GM19193 (cell line): Measurements from ENCODE around the gene HNF4A.

ENCODE experiments used
- POLR2A ChIP-seq: IDR thresholded peaks from 4 replicates; pipeline ENCODE4 v1.6.1; 2011; ENCODE audit not compliant: insufficient read depth, insufficient read length; ENCODE audit errors: extremely low read depth

The HNF4A gene

DNA sequence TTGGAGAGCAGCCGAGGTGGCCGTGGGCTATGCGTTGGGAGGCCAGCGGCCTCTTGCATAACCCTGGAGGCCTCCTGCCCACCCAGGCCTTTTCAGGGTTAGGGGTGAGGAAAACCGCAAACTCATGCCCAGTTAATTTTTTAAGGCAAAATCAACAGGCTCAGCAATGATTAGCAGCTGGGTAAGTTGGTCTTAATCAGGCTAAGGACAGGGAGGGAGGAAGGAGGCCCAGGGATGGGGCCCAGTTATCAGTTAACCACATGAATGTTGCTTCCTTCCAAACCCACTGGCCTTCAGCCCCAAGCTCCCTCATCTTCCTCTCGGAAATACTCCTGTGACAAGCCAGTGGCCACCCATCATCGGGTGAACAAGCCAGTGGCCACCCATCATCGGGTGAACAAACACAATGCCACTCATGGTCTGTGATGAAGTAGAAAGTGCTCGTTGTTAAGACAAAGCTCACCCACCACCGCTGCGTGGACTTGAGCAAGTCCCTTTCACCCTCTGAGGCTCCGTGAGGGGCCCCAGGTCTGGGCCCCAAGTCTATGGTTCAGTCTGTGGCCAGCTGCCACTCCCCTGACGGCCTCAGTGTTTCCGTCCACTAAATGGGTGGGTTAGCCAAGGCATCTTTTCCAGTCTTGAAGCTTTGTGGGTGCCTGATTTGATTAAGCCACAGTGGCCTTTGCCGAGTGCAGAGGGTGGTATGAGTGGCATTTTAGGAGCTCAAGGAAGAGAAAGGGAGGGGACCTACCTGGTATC is 39.4 kb downstream of the HNF4A start:
- no peak for TF ChIP-seq POLR2A

GRCh38 chr20:44395461-44396340 is 40.2 kb downstream of the HNF4A start:
- no peak for TF ChIP-seq POLR2A

DNA sequence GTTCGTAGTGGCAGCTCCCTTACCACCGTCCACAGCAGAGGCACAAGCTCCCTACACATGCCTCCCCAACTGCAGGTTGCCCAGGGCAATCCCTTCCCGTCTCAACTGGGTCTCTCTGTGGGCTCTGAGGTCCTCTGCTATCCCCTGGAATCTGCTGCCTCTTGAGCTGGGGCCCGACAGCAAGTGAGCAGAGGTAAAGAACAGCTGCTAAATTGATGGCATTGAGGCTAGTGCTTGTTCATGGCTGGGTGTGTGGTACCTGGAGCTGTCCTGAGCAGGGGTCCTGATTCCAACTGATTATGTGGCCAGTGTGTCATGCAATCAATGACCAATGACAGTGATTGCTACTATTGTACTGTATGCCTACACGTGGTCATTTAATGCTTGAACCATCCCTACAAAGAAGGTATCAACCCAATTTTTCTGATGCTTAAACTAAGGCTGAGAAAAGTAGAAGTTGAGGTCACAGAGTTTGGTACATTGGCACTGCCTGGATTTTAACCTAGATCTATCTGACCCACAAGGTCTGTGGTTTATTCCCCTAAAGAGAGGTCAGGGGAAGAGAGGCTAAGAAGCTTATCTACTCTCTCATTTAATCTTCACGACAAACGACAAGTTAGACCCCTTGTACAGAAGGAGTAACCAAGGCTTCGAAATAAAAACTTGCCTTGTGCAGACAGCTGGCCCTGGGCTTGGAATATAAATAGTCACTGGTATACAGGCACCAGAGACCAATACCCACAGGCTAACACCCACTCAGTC is 41.1 kb downstream of the HNF4A start:
- no peak for TF ChIP-seq POLR2A

GRCh38 chr20:44398335-44398734 is 42.8 kb downstream of the HNF4A start:
- TF ChIP-seq POLR2A: no peak

DNA sequence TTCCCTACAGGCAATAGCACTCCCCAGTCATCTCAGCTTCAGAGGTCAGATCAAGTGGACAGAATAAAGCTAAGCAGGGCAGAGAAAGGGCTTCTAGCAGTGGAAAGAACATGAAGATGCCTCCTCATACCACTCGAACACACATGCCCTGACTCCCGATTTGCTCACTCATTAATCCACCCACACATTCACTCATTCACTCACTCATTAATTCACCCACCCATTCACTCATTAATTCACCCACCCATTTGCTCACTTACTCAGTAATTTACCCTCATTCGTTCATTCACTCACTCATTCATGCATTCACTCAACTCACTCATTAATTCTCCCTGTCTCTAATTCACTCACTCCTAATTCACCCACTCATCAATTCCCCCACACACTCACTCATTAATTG is 43.9 kb downstream of the HNF4A start:
- TF ChIP-seq POLR2A: no peak

DNA sequence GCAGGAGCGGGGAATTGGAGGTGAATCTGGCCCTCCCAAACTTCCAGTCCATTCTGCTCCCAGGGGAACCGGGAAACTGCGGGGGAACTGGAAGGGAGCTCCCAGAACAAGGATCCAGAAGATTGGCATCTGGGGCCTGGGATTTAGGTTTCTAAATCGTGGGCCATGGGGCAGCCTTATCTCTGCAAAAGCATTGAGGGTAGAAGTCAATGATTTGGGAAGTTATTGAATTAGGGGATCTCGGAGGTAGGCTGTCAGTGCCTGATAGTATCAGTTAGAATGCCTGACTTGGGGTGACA is 45.1 kb downstream of the HNF4A start:
- TF ChIP-seq POLR2A: no peak

- no peak for TF ChIP-seq POLR2A
Observed at GRCh38 chr20:44400970-44401769, 45.7 kb downstream of the HNF4A start.

- TF ChIP-seq POLR2A: no peak
Observed at GRCh38 chr20:44401770-44402390, 46.4 kb downstream of the HNF4A start.

- no peak for TF ChIP-seq POLR2A
Observed at GRCh38 chr20:44402391-44403193, 47.1 kb downstream of the HNF4A start.

GRCh38 chr20:44403194-44404112 is 48.0 kb downstream of the HNF4A start:
- no peak for TF ChIP-seq POLR2A

DNA sequence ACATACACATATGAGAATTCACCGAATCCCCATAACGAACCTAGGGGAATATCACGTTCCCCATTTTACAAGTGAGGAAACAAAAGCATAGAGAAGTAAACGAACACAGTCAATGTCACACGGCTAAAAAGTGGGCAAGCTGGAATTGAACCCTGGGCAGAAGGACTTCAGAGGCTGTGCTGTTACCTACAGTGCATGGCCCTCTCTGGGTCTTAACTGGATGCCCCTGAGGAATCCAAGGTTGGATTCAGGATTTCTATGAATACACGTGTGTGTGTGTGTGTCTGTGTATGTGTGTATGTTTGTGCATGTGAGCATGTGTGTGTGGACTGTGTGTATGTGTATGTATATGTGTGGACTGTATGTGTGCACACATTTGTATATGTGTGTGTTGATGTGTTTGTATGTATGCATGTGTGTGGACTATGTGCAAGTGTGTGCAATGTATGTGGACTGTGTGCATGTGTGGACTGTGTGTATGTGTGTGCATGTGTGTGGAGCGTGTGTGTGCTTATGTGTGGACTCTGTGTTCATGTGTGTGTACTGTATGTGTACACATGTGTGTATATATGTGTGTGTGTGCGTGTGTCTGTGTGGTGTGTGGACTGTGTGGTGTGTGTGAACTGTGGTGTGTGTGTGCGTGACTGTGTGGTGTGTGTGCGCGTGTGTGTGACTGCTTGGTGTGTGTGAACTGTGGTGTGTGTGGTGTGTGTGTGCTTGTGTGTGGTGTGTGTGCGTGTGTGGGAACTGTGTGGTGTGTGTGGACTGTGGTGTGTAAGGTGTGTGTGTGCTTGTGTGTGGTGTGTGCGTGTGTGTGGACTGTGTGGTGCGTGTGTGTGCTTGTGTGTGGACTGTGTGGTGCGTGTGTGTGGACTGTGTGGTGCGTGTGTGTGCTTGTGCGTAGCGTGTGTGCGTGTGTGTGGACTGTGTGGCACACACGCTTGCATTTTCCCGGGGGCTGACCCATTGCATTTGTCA is 49.0 kb downstream of the HNF4A start:
- TF ChIP-seq POLR2A: no peak
